Measurements from ENCODE around the gene SCYGR3.
"Not testable (repeated sequence)": the region's sequence is repeated elsewhere in the genome, so short reads cannot be mapped to it uniquely, and the experiment has no call there.

SCYGR3 gene

DNA sequence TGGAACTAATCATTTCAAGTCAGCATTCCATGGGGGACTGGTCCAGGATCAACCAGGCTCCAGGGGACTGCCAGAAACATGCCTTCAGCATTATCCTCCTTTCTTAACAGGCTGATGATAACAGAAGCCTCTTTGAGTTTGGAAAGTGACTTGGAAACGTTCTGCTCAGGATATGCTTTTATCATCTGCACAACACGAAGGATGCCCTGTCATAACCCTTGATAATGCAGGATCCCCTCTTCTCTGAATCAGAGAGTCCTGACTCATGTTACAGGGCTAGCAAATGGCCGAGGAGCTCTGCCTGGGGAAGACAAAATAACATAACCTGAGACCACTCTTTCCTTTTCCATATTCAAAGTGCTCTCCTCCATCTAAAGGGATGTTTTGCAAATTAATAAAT is 6.7 kb downstream of the SCYGR3 start:
- TF ChIP-seq, protein P1, sequence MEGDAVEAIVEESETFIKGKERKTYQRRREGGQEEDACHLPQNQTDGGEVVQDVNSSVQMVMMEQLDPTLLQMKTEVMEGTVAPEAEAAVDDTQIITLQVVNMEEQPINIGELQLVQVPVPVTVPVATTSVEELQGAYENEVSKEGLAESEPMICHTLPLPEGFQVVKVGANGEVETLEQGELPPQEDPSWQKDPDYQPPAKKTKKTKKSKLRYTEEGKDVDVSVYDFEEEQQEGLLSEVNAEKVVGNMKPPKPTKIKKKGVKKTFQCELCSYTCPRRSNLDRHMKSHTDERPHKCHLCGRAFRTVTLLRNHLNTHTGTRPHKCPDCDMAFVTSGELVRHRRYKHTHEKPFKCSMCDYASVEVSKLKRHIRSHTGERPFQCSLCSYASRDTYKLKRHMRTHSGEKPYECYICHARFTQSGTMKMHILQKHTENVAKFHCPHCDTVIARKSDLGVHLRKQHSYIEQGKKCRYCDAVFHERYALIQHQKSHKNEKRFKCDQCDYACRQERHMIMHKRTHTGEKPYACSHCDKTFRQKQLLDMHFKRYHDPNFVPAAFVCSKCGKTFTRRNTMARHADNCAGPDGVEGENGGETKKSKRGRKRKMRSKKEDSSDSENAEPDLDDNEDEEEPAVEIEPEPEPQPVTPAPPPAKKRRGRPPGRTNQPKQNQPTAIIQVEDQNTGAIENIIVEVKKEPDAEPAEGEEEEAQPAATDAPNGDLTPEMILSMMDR (conservative IDR thresholded peaks at IDR 0.05; ENCODE audit: low read depth, low read length): no peak

DNA sequence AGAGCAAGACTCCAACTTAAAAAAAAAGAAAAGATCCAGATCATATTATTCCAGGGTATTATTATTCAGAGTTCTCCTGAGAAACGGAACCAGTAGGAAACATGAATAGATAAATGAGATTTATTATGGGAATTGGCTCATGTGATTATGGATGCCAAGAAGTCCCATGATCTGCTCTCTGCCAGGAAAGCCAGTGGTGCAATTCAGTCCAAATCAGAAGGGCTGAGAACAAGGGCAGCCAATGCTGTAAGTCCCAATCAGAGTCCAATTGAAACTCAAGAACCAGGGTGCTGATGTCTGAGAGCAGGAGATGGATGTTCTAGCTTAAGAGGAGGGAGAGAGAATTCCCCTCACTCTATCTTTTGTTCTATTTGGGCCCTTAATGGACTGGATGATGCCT is 8.2 kb downstream of the SCYGR3 start:
- no peak for DNase-seq (ENCODE audit: low read depth)
- no peak overlapping the region for H3K4me3 ChIP-seq (ENCODE audit: low read depth, low read length)
- TF ChIP-seq, protein P1 (conservative IDR thresholded peaks at IDR 0.05; ENCODE audit: low read depth, low read length): no peak

More for the DNA sequence above, 6.7 kb downstream of the SCYGR3 start:
- no peak for DNase-seq (ENCODE audit: low read depth)
- no peak overlapping the region for H3K4me3 ChIP-seq (ENCODE audit: low read depth, low read length)

GRCh38 chr2:227602358-227602757 is 12.3 kb downstream of the SCYGR3 start:
- no peak for DNase-seq (ENCODE audit: low read depth)
- no peak overlapping the region for H3K4me3 ChIP-seq (ENCODE audit: low read depth, low read length)

DNA sequence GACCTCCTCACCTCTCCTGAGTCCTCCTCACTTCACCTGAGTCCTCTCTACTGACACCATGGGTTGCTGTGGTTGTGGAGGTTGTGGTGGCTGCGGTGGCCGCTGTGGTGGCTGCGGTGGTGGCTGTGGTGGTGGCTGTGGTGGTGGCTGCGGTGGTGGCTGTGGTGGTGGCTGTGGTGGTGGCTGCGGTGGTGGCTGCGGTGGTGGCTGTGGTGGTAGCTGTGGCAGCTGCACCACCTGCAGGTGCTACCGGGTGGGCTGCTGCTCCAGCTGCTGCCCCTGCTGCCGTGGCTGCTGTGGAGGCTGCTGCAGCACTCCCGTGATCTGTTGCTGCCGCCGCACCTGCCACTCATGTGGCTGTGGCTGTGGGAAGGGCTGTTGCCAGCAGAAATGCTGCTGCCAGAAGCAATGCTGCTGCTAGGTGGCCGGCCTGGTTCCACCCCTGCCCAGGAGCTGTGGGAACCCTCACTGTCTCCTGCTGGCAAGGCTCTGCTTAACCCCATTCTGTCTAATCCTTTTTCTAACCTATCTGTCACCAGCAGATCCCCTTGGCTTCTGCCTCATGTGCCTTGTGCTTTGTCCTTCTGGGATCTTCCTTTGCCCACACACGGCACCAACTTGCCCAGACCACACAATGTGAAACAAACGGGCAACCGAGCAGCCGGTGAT is 15.7 kb downstream of the SCYGR3 start, which contains the start of gene SCYGR2:
TSS of gene SCYGR2 (plus strand) at position 59 of the 669 bp plus-strand sequence. CDS start at position 59, 0 bp downstream.
- not testable (repeated sequence) for H3K4me3 ChIP-seq (ENCODE audit: low read depth, low read length); DNase-seq (ENCODE audit: low read depth)

More at GRCh38 chr2:227602358-227602757, 12.3 kb downstream of the SCYGR3 start:
- TF ChIP-seq, protein P1 (conservative IDR thresholded peaks at IDR 0.05; ENCODE audit: low read depth, low read length): no peak

GRCh38 chr2:227597998-227598397 is 16.6 kb downstream of the SCYGR3 start:
- TF ChIP-seq, protein P1 (conservative IDR thresholded peaks at IDR 0.05; ENCODE audit: low read depth, low read length): no peak
- H3K4me3 ChIP-seq (ENCODE audit: low read depth, low read length): no peak overlapping the region
- DNase-seq (ENCODE audit: low read depth): peak; percentile 22

- TF ChIP-seq, protein P1 (conservative IDR thresholded peaks at IDR 0.05; ENCODE audit: low read depth, low read length): no peak
- no peak for DNase-seq (ENCODE audit: low read depth)
- H3K4me3 ChIP-seq (ENCODE audit: low read depth, low read length): no peak overlapping the region
These were observed 17.6 kb downstream of the SCYGR3 start for GRCh38 chr2:227597036-227597435.

- DNase-seq (ENCODE audit: low read depth): no peak
- no peak overlapping the region for H3K4me3 ChIP-seq (ENCODE audit: low read depth, low read length)
- TF ChIP-seq, protein P1 (conservative IDR thresholded peaks at IDR 0.05; ENCODE audit: low read depth, low read length): no peak
These were observed 18.8 kb downstream of the SCYGR3 start for GRCh38 chr2:227595797-227596196.

All from choroid plexus epithelial cell (primary cell).